GM10266 (cell line): ENCODE measurements around the gene PHACTR1.

ENCODE experiments used
- DNase-seq: peaks from one replicate; pipeline ENCODE4 v3.0.0; 2012; ENCODE audit errors: extremely low spot score
- TF ChIP-seq, protein P1 (sequence below): IDR thresholded peaks from 2 replicates; pipeline ENCODE4 v1.5.1; 2012; ENCODE audit warnings: mild to moderate bottlenecking, low read depth; ENCODE audit not compliant: control insufficient read depth, insufficient read depth; ENCODE audit errors: missing control alignments

The PHACTR1 gene

DNA sequence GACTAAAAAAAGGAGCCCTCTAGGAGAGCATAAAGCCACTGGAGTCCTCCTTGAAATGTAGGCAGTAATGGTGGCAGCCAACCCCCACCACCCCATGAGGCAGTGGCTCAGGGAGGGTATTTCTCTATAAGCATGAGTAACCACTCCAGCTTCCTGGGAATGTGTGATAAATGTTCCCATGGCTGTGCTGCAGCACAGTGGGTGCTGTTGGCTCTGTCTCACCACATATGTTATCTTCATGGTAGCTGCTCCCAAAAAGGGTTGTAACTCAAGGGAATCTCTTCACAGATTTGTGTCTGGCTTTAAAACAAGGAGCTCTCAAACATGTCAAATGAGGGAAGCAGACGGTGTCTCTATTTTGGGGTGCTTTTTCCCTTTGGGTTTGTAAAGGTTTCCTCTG is 7.5 kb upstream of the PHACTR1 start:
- TF ChIP-seq, protein P1, sequence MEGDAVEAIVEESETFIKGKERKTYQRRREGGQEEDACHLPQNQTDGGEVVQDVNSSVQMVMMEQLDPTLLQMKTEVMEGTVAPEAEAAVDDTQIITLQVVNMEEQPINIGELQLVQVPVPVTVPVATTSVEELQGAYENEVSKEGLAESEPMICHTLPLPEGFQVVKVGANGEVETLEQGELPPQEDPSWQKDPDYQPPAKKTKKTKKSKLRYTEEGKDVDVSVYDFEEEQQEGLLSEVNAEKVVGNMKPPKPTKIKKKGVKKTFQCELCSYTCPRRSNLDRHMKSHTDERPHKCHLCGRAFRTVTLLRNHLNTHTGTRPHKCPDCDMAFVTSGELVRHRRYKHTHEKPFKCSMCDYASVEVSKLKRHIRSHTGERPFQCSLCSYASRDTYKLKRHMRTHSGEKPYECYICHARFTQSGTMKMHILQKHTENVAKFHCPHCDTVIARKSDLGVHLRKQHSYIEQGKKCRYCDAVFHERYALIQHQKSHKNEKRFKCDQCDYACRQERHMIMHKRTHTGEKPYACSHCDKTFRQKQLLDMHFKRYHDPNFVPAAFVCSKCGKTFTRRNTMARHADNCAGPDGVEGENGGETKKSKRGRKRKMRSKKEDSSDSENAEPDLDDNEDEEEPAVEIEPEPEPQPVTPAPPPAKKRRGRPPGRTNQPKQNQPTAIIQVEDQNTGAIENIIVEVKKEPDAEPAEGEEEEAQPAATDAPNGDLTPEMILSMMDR: no peak
- DNase-seq: no peak

DNA sequence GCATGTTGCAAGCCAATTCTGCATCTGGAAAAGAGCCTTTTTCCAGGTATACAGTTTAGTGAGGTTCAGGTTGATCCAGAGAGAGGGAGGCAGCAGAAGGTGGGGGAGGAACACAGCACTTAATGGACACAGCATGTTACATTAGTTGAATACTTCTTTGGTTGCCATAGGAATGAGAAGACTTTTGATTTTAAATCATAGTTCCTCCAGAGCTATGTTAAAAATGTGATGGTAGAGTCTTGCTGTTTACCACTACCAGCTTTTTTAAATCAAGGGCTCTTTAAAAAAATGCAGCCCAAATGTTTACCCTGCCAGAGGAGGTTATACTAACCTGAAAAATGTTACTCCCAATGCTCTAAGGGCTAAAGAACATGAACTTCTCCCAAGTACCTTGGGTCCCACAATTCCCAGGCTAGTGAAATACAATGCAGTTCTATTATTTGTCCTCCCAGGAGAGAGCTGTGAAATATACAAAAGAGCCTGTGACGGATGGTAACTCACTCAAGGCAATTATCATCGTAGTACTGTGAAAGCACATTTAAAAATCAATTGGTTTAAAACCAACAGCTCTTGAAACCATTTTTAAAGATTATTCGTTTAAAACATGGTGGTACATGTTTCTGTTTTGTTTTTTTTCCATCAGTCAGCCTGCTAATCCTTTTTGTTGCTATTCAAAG is 6.9 kb upstream of the PHACTR1 start:
- TF ChIP-seq, protein P1: no peak
- no peak for DNase-seq

DNA sequence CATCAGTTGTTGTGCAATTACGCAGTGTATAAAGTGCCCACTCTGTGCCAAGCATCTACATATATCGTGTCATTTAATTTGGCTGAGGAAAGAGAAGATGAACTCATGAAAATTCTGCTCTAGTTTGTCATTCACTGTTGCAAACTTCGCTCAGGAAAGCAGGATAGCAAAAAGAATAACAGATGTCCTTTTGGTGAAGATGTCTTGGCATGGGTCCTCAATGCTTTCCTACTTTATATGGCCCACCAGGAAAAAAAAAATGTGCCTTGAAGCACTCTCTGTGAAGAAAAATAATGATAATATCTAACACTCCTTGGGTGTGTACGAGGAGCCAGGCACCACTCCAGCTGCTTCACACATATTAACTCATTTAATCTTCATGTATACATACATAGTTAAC is 5.6 kb upstream of the PHACTR1 start:
- TF ChIP-seq, protein P1: no peak
- DNase-seq: no peak

DNA sequence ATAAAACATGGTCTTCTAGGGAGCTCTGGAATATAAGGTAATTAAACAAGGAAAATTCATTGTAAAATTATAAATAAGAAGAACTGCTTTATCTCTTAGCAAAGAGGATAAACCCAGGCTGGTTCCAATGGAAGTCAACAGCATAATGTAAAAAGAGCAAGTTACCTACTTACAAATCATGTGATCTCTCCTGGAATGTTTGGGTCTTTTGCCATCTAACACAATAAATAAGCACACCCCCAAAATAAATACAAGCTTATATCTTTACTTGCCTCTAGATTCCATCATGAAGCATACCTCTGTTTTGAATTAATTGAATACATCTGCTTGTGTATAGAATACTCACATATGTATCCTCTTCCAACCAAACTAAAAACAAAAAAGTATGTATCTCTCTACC is 2.5 kb upstream of the PHACTR1 start:
- no peak for DNase-seq
- TF ChIP-seq, protein P1: no peak

DNA sequence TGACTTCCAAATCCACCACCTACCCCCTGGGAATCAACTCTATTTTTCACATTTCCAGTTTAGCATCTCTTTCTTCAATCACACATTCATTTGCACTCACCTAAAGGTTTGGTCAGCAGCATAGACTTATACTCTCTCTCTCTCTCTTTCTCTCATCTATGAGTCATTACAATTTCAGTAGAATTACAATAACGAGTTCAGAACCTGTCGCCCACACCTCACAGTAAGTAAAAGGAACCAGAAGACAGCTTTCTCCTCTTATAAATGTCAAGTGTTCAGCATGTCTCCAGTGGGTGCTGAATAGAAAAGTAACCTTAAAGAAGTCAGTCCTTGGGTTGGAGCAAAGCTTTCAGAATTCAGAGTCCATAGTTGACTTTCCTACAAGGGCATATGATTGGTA is 1.1 kb upstream of the PHACTR1 start:
- DNase-seq: no peak
- TF ChIP-seq, protein P1: no peak

DNA sequence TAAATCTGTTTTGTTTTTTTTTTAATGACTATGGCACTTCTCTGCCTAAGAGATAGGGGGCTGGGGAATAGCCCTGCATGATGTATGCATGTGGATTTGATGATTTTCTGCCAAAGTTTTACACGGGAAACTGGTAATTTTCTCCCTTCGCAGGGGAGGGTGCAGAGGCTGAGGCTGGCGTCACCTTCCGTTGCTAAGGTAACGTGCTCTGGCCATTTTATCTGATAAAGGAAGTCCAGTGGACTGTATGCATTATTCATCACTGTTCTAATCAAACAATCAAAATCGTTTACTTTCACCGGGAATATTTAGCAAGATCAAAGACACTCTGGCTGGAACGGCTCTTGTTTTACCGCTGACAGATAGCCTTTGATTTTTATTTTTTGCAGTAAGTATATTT is 789 bp downstream of the PHACTR1 start:
- DNase-seq: no peak
- TF ChIP-seq, protein P1: no peak

DNA sequence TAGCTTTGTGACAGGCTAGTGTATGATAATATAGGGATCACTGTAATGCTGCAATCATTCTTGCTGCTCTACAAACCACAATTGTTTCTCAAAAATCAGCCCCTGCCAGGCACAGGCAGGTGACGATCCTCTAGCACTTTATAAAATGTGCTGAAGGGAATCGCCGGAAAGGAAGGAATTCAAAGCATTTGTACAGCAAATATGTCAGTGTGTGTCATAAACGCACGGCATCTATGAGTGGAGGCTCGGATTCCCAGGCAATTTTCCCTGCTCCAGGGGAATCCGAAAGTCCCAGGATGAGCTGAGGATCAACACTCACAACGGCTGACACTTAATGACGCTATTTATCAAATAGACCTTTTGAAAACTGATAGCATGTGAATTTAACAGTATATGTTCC is 1.4 kb downstream of the PHACTR1 start:
- TF ChIP-seq, protein P1: no peak
- DNase-seq: no peak
